DMS 273 (cell line): ENCODE data around the gene MTHFD2.
"Not testable (repeated sequence)": the region's sequence is repeated elsewhere in the genome, so short reads cannot be mapped to it uniquely, and the experiment has no call there.

Experiments used
- DNase-seq: peaks from one replicate; lab custom pipeline; 2025; ENCODE audit not compliant: unreplicated experiment; lab: John Stamatoyannopoulos, UW

MTHFD2 gene

DNA sequence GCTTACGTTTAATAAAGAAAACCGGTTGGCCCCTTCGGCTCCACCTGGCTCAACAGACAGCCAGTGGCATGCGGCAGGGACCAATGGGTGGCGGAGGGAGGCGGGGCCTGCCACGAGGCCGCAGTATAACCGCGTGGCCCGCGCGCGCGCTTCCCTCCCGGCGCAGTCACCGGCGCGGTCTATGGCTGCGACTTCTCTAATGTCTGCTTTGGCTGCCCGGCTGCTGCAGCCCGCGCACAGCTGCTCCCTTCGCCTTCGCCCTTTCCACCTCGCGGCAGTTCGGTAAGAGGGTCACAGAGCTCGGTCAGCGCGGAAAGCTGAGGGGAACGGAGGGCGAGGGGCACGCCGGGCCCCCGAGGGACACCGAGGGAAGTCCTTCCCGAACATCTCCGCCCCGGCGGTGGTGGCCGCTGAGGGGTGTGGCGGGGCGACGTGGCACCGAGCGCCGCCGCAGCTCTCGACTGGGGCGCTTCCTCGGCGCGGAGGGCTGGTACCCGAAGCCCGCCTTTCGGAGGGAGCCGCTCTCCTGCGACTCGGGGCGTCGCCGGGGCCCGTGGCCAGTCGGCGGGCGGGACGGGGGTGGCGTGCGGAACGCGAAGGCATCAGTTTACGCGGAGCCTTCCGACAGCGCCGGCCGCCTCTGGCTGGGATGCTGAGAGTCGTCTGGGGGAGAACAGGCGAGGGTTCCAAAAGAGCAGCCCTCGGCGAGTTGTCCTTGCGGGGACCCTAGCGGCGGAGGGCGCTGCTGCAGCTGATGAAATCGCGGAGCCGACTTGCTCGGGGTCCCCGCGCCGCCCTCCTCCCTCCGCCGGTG is at the start of gene MTHFD2:
Gene MTHFD2 (plus strand): TSS at position 155 of the 814 bp plus-strand sequence. CDS start 27 bp downstream, at position 182.
- peak; percentile 99 for DNase-seq

DNA sequence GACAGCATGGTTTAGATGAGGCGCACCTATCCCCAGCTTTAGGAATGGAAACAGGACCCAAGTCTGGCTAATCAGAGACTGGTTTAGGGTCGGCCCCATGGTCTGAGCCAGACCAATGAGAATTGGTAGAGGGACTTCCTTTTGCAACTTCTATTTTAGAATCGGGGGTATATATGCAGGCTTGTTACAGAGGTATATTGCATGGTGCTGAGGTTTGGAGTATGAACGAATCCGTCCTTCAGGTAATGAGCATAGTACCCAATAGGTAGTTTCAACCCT is 49.2 kb upstream of the MTHFD2 start:
- DNase-seq, result no peak

- DNase-seq, result no peak
Measured at GRCh38 chr2:74149570-74150319, 48.7 kb upstream of the MTHFD2 start.

DNA sequence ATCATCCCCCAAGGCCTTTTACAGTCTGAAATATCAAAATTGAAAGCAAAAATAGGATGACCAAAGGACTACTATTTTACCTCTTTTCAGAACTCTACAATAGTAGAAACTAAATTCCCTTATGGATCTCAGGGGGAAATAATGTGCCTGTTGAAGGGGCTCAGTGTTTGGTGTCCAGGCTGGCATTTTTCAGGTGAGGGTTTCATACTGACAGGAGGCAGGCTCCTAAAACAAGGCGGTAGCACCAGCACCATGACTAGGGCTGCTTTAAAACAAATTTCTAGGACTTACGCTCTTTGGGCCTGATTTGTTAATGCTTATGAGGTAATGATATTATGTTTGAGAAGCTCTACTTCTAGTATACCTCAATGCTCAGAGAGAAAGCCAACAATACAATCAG is 45.5 kb upstream of the MTHFD2 start:
- no peak for DNase-seq

DNA sequence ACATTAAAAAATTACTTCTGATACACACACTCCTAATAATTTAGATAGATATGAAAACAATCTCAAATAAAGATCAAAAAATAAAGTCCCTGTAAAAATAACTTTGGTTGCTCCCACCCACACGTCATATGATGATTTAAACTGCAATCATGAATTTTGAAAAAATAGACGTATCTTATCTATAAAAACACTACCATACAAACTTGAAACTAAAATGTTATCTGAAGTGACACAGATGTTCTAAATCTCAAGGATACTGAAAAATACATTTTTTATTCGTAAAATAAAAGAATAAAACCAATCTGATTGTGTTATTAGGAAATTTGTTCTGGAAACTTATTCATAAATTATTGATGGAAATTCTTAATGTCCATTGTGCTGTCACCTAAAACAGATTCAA is 42.6 kb upstream of the MTHFD2 start:
- no peak for DNase-seq

DNA sequence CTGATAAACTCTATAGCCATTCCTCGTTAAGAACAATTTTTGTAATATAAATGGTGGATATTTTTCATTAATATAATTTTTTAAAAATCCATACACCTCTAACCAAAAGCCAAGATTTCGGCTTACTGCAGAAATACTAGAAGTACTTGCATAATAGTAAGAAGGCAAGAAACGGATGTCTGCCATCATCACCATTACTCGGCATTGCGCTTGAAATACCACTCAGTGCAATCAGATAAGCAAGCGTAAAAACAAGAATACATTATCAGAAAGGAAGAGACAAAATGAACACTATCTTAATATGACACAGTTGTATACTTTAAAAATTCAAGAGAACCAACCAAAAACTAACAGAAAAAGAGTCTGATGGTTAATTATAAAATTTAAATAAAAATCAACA is 35.5 kb upstream of the MTHFD2 start:
- no peak for DNase-seq

DNA sequence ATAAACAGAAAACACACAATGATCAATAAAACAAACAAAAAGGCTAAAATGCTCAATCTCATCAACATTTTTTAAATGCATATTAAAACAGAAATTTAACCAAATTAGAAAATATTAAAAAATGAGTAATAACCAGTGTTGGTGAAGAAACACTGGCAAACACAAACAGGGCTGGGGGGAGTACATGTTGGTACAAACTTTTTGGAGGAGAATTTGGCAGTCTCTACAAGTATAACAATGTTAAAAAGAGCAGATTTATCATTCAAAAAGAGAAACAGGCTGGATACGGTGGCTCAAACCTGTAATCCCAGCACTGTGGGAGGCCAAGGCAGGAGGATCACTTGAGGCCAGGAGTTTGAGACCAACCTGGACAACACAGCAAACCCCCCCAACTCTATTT is 33.7 kb upstream of the MTHFD2 start:
- no peak for DNase-seq

- no peak for DNase-seq
Measured at GRCh38 chr2:74168739-74169138, 29.7 kb upstream of the MTHFD2 start.

- no peak for DNase-seq
Measured at GRCh38 chr2:74174909-74175308, 23.5 kb upstream of the MTHFD2 start.

- peak; percentile 41 for DNase-seq
Measured at GRCh38 chr2:74177696-74178095, 20.7 kb upstream of the MTHFD2 start.

DNA sequence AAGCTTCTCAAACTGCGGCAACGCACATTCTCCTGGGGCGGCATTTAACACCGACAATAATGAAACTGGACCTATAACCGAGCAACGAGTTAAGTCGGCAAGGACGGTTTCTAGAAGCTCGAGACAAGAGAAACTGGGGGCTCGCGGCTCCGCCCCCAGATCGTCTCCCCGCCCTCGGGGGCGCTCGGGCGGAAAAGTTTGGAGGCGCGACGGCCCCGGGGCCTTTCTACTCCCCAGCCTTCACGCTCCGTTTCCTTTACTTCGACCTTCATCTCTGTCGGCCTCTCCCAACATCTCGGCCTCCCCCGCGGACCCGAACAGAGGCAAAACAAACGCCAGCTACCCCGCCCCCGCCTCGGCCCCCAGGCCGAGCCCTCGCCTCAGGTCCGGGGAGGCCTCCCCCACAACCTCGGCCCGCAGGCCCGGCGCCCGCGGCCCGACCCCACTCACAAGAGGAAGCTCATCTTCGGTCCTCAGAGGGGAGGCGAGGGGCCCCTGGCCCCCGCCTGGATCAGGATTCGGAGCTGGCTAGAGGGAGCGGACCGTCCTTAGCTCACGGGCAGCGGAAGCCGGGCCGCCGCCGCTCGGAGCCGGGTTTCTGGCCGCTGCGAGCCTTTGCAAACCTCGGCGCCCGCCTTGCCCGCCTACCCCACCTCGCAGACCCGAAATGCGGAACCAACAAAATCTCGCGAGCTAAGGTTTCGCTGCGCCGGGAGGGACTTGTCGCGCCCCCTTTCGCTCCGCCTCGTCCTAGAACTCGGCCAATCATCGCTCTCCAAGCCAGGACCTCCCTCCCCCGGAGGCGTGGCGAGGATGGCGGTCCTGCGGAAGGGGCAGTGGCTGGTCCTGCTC is 20.0 kb upstream of the MTHFD2 start, which contains the start of gene MOB1A:
Gene MOB1A (minus strand): TSS at position 669 of the 852 bp plus-strand sequence. CDS start 205 bp downstream, at position 464.
- peak; percentile 99 for DNase-seq

DNA sequence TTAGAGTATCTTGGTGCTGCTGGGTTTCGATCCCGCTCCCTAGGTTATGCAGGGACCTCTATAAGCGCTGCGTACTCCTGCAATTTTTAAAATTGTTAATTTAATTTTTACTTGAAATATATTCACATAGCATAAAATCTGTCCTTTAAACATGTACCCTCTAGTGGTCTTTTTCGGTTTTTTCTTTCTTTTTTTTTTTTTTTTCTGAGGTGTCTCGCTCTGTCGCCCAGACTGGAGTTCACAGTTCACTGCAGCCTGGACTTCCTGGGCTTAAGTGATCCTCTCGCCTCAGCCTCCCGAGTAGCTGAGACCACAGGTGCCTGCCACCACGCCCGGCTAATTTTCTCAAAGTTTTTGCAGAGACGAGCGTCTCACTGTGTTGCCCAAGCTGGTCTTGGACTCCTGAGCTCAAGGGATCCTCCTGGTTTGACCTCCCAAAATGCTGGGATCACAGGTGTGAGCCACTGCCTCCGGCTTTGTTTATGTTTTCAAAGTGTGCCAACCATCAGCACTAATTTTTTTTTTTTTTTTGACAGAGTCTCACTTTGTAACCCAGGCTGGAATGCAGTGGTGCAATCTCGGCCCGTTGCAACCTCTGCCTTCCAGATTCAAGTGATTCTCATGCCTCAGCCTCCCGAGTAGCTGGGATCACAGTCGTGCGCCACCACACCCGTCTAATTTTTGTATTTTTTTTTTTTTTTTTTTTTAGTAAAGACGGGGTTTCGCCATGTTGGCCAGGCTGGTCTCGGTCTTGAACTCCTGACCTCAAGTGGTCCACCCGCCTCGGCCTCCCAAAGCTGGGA is 19.2 kb upstream of the MTHFD2 start:
- no peak for DNase-seq

DNA sequence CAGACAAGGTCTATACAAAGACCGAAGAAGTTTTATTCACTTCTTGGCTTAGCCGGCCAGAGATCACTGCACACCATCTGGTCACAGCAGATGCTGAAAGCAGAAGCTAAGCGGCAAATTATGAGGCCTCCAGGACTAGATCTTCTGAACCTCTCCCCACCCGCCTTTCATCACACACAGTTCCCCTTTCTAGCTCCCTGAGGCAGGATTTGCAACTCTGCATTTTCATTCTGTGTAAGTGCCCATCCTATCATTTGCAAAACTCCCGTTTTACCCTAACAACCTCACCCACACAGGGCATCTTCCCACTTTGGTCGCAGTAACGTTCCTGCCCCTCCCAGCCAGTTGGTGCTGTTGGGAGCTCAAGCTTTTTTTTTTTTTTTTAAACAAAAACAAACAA is 16.7 kb upstream of the MTHFD2 start:
- DNase-seq, result peak; percentile 97

- DNase-seq, result no peak
Measured at GRCh38 chr2:74183878-74184277, 14.5 kb upstream of the MTHFD2 start.

GRCh38 chr2:74186038-74186437 is 12.4 kb upstream of the MTHFD2 start:
- DNase-seq, result no peak

DNA sequence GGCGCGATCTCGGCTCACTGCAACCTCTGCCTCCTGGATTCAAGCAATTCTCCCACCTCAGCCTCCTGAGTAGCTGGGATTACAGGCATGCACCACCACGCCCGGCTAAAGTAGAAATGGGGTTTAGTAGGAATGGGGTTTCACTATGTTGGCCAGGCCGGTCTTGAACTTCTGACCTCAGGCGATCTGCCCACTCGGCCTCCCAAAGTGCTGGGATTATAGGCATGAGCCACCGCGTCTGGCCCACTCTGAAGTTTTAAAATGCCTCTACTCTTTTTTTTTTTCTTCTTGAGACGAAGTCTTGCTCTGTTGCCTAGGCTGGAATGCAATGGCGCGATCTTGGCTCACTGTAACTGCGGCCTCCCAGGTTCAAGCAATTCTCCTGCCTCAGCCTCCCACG is 11.7 kb upstream of the MTHFD2 start:
- DNase-seq, result not testable (repeated sequence)

- peak; percentile 85 for DNase-seq
Measured at GRCh38 chr2:74188018-74188601, 10.3 kb upstream of the MTHFD2 start.

DNA sequence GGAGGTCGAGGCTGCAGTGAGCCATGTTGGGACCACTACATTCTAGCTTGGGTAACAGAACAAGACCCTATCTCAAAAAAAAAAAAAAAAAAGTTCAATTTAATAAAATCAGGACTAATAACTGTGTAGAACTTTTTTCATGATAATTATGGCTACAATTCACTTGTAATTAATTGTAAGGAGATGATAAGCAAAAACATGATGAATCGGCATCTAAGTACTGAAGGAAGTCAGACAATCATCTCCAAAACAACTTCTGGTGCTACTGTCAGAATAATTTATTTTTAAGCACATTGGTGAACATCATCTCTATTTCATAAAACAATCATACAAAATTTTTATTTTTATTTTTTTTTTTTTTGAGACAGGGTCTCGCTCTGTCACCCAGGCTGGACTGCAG is 9.7 kb upstream of the MTHFD2 start:
- DNase-seq, result no peak

DNA sequence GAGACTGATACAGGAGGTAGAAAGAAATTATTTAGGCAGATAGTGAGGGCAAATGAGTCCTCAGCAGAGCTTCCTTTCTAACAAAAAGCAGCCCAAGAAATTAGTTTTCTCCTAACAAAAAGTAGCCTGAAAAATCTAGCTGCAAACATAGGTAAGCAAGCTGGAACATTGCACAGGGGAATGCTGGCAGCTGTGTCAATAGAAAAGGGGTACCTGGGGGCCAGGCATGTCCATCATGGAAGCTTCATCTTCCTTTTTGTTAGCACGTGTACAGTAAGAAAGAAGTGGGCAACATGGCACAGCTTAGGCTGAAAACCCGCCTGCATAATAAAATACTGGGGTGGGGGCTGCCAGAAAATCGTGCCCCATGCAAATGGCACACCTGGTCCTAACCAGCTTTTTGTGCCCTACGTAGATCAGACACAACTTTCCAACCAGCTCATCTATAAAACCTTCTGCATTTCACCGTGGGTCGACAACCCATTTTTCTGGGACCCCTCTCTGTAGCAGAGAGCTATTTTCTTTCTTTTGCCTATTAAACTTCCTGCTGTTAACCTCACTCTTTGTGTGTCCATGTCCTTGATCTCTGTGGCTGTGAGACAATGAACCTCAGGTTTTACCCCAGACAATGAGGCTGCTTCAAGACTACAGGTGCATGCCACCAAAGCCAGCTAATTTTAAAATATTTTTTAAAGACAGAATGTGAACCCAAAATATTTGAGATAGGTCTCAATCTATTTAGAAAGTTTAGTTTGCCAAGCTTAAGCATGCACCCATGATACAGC is 6.6 kb upstream of the MTHFD2 start:
- DNase-seq, result no peak

DNA sequence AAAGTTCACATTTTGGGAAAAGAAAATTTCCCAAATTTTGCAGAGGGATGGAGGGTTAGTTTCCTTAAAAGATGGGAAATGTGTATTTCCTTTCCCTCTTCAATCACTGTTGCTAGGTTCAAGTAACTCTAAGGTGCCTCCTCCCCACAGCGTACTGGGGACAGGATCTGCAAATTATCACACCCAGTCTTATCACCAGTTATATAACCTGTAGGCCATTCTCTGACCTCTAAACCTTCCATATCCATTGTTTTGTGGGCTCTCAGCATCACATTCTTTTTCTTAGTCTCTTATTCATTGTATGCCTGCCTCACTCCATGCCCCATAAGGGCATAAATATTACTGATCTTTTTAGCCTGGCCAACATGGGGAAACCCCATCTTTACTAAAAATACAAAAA is 3.6 kb upstream of the MTHFD2 start:
- no peak for DNase-seq
